OCI-LY1 (cell line): ENCODE data around the gene CCR5AS.

Experiments
- EZH2 ChIP-seq: fragments of 200-600 bp; sonication (generic), shearing (Covaris generic); IDR thresholded peaks from 2 replicates; pipeline ENCODE4 v1.8.0; 2017; ENCODE audit warnings: borderline replicate concordance, mixed run types, mild to moderate bottlenecking, antibody characterized with exemption, low read length, moderate library complexity, mixed read lengths
- TF ChIP-seq, protein P1 (sequence below): fragments of 200-600 bp; sonication (generic), shearing (Covaris generic); IDR thresholded peaks from 2 replicates; pipeline ENCODE4 v1.5.1; 2017; ENCODE audit warnings: mild to moderate bottlenecking, antibody characterized with exemption, low read length, moderate library complexity, mixed read lengths

DNA sequence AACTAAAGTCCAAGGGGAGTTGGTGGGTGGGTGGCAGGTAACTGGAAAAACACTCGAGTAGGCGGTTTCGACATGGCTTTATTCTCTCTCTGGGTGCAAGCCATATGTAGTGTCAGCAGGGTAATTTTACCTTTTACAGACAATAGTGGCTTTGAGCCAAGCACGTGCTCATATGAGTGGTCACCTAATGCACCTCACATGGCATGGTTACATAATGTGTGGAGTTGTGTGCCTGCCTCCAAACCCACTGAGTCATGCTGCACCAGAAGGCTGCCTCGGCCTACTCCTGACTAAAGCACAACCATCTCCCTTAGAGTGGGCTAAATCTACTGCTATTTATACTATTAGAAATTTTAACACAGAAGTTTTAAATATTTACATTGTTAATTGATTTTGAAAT is 16.7 kb upstream of the CCR5AS start:
- no peak for TF ChIP-seq EZH2
- TF ChIP-seq, protein P1, sequence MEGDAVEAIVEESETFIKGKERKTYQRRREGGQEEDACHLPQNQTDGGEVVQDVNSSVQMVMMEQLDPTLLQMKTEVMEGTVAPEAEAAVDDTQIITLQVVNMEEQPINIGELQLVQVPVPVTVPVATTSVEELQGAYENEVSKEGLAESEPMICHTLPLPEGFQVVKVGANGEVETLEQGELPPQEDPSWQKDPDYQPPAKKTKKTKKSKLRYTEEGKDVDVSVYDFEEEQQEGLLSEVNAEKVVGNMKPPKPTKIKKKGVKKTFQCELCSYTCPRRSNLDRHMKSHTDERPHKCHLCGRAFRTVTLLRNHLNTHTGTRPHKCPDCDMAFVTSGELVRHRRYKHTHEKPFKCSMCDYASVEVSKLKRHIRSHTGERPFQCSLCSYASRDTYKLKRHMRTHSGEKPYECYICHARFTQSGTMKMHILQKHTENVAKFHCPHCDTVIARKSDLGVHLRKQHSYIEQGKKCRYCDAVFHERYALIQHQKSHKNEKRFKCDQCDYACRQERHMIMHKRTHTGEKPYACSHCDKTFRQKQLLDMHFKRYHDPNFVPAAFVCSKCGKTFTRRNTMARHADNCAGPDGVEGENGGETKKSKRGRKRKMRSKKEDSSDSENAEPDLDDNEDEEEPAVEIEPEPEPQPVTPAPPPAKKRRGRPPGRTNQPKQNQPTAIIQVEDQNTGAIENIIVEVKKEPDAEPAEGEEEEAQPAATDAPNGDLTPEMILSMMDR, result no peak
